ENCODE data around the gene TENM4.
"Not testable (repeated sequence)": the region's sequence is repeated elsewhere in the genome, so short reads cannot be mapped to it uniquely, and the experiment has no call there.

The TENM4 gene

DNA sequence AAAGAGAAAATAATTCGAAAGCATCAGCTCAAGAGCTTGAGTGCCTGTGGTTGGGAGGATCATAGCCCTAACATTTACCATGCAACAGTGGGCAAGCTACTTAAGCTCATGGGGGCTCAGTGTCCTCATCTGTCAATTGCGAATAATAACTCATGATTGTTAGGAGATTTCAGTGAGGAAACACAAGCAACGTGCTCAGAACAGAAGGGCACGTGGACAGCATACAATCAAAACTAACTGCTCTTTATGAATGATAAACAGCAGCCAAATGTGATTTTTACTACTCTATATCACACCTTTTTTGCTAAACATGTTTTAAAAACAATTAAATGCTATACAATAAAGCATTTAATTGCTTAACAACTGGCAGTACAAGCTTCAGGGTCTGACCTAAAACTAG, 556.1 kb downstream of the TENM4 start:
- no peaks in the 10 kb centered on the region for H3K36me3 ChIP-seq (ENCODE audit: control insufficient read depth, insufficient read depth, low read length)
- no peak overlapping the region for H3K4me3 ChIP-seq (ENCODE audit: low read depth, low read length)
- H3K9me3 ChIP-seq (ENCODE audit: control insufficient read depth, insufficient read depth, low read length), result no peaks in the 10 kb centered on the region
- H3K4me1 ChIP-seq (ENCODE audit: control insufficient read depth, insufficient read depth, low read length), result no peaks in the 10 kb centered on the region
- H3K9ac ChIP-seq (ENCODE audit: low read depth, low read length), result no peak overlapping the region
- H3K27me3 ChIP-seq (ENCODE audit: control insufficient read depth, insufficient read depth, low read length), result no peaks in the 10 kb centered on the region

DNA sequence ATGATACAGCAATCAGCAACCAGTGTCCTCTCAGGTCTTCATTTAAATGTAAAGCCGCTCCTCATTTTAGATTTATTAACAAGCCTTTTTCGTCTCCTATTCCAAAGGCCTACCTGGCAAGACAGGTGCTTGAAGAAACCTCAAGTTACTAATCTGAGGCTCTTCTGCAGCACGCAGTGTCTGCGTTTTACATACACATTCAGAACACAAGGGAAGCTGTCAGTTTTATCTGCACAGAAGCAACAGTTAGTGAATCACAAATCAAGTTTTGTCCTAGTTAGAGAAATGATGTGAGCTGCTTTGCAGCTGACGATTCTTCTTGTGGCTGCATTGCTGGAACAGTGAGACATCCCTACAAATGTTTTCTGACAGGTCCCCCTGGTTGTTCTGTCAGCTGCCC, 557.3 kb downstream of the TENM4 start:
- no peak overlapping the region for H3K9ac ChIP-seq (ENCODE audit: low read depth, low read length)
- no peaks in the 10 kb centered on the region for H3K36me3 ChIP-seq (ENCODE audit: control insufficient read depth, insufficient read depth, low read length)
- no peaks in the 10 kb centered on the region for H3K27me3 ChIP-seq (ENCODE audit: control insufficient read depth, insufficient read depth, low read length)

DNA sequence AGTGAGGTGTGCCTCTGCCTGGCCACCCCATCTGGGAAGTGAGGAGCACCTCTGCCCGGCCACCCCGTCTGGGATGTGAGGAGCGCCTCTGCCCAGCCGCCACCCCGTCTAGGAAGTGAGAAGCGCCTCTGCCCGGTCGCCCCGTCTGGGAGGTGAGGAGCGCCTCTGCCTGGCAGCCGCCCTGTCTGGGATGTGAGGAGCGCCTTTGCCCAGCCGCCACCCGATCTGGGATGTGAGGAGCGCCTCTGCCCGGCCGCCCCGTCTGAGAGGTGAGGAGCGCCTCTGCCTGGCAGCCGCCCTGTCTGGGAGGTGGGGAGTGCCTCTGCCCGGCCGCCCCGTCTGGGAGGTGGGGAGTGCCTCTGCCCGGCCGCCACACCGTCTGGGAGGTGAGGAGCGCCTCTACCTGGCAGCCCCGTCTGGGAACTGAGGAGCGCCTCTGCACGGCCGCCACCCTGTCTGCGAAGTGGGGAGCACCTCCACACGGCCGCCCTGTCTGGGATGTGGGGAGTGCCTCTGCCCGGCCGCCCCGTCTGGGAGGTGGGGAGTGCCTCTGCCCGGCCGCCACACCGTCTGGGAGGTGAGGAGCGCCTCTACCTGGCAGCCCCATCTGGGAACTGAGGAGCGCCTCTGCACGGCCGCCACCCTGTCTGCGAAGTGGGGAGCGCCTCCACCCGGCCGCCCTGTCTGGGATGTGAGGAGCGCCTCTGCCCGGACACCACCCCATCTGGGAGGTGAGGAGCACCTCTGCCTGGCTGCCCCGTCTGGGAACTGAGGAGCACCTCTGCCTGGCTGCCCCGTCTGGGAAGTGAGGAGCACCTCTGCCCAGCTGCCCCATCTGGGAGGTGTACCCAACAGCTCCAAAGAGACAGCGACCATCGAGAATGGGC, 561.5 kb downstream of the TENM4 start:
- peaks cover 10% of the 10 kb centered on the region for H3K9me3 ChIP-seq (ENCODE audit: control insufficient read depth, insufficient read depth, low read length)
- not testable (repeated sequence) for H3K4me3 ChIP-seq (ENCODE audit: low read depth, low read length); H3K4me1 ChIP-seq (ENCODE audit: control insufficient read depth, insufficient read depth, low read length); H3K9ac ChIP-seq (ENCODE audit: low read depth, low read length); H3K27me3 ChIP-seq (ENCODE audit: control insufficient read depth, insufficient read depth, low read length); H3K36me3 ChIP-seq (ENCODE audit: control insufficient read depth, insufficient read depth, low read length)

More for the DNA sequence above, 557.3 kb downstream of the TENM4 start:
- Histone ChIP-seq H3K9me3 (ENCODE audit: control insufficient read depth, insufficient read depth, low read length) (peaks cover 3% of the 10 kb centered on the region), H3K4me1 (ENCODE audit: control insufficient read depth, insufficient read depth, low read length) (no peaks in the 10 kb centered on the region), H3K4me3 (ENCODE audit: low read depth, low read length) (no peak overlapping the region)

DNA sequence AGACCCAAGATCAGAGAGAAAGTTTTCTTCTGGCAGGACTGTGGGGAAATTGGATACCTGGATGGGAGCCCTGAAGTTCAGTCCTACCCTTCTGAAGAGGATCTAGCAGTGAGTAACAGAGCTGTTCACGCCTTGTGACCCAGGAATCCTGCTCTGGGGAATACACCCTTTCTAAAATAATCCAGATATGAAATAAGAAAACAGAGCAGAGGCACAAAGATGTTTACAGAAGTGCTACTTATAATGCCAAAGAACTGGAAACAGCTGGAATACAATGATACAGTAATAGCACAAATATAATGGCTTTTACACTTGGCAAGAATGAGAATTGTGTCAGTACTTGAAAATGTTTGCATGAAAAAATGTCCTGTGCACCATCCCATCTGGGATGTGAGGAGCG, 562.2 kb downstream of the TENM4 start:
- Histone ChIP-seq H3K27me3 (ENCODE audit: control insufficient read depth, insufficient read depth, low read length) (no peaks in the 10 kb centered on the region), H3K9ac (ENCODE audit: low read depth, low read length) (no peak overlapping the region), H3K4me3 (ENCODE audit: low read depth, low read length) (no peak overlapping the region), H3K36me3 (ENCODE audit: control insufficient read depth, insufficient read depth, low read length) (no peaks in the 10 kb centered on the region), H3K4me1 (ENCODE audit: control insufficient read depth, insufficient read depth, low read length) (no peaks in the 10 kb centered on the region), H3K9me3 (ENCODE audit: control insufficient read depth, insufficient read depth, low read length) (peaks cover 10% of the 10 kb centered on the region)

DNA sequence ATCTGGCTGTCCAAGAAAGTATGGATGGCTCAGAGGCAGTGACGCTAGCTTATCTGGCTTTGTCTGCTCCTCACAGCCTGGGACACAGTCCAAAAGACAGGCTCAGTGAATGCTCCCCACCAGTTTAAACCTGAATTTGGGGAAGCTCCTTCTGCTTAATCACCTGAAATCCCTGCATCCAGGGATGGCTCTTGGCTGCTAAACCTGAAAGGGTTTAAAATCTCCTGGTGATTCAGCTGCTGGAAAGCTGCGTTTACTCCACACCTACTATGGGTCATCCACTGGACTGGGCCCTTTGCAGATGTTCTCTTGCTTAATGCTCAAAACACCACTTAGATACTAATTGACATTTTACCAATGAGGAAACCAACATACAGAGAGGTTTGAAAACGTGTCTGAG, 564.2 kb downstream of the TENM4 start:
- no peaks in the 10 kb centered on the region for H3K27me3 ChIP-seq (ENCODE audit: control insufficient read depth, insufficient read depth, low read length)
- no peak overlapping the region for H3K9ac ChIP-seq (ENCODE audit: low read depth, low read length)
- no peak overlapping the region for H3K4me3 ChIP-seq (ENCODE audit: low read depth, low read length)
- no peaks in the 10 kb centered on the region for H3K4me1 ChIP-seq (ENCODE audit: control insufficient read depth, insufficient read depth, low read length)
- H3K9me3 ChIP-seq (ENCODE audit: control insufficient read depth, insufficient read depth, low read length), result peaks cover 10% of the 10 kb centered on the region
- no peaks in the 10 kb centered on the region for H3K36me3 ChIP-seq (ENCODE audit: control insufficient read depth, insufficient read depth, low read length)

DNA sequence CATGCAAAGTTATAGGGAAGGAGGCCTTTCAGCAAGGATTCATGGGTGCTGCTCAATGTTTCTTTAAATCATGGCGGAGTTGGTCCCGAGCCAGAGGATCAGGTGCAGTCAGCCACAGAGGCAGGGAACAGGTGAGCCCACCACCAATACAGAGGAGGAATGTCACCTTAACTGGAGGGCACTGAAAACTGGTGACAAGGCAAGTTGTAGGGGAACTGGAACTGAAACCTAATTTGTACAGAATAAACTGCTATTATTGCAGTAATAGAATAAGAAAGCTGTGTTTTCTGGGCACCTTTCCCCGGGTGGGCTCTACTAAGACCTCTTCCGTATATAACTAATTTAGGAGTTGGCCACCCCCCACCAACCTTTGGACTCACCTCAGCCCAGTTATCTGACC, 570.2 kb downstream of the TENM4 start:
- H3K27me3 ChIP-seq (ENCODE audit: control insufficient read depth, insufficient read depth, low read length), result no peaks in the 10 kb centered on the region
- no peak overlapping the region for H3K9ac ChIP-seq (ENCODE audit: low read depth, low read length)
- peaks cover 16% of the 10 kb centered on the region for H3K4me1 ChIP-seq (ENCODE audit: control insufficient read depth, insufficient read depth, low read length)
- H3K9me3 ChIP-seq (ENCODE audit: control insufficient read depth, insufficient read depth, low read length), result no peaks in the 10 kb centered on the region
- H3K36me3 ChIP-seq (ENCODE audit: control insufficient read depth, insufficient read depth, low read length), result no peaks in the 10 kb centered on the region
- no peak overlapping the region for H3K4me3 ChIP-seq (ENCODE audit: low read depth, low read length)

DNA sequence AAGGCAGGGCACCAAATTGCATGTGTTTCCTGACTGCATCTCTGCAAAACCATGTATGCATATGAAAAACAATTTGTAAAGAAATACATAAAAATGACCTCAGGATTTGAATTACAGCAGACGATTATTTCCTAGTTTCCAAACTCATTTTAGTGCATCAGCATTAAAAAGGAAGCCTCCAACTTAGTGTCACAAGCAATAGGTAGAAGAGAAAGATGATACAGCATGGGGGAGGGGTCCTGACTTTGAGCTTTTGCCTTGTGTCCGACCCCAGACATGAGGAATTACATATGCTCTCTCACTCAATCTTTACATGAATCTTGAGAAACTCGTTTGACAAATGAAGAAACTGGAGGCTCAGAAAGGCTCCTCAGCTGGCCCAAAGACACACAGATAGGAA, 571.5 kb downstream of the TENM4 start:
- Histone ChIP-seq H3K9ac (ENCODE audit: low read depth, low read length) (no peak overlapping the region), H3K9me3 (ENCODE audit: control insufficient read depth, insufficient read depth, low read length) (no peaks in the 10 kb centered on the region), H3K27me3 (ENCODE audit: control insufficient read depth, insufficient read depth, low read length) (no peaks in the 10 kb centered on the region)

DNA sequence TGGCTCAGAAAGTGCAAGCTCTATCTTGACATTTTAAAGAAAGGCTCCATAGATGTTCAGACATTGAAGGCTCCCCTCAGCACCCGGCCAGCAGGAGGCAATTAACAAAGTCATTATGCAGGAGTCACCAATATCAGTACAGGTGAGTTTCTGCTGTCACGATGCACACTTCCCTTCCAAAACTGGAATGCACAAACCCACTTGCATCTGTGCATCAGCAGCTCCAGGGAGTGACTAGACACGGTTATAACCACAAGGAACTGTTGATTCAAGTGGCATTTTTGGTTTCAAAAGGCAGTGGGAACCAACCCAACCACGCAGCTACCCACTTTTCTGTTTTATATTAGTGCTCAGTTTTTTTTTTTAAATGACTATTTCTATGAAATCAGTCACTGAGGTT, 572.3 kb downstream of the TENM4 start:
- Histone ChIP-seq H3K4me1 (ENCODE audit: control insufficient read depth, insufficient read depth, low read length) (peaks cover 16% of the 10 kb centered on the region), H3K36me3 (ENCODE audit: control insufficient read depth, insufficient read depth, low read length) (no peaks in the 10 kb centered on the region)

More for the DNA sequence above, 571.5 kb downstream of the TENM4 start:
- Histone ChIP-seq H3K4me3 (ENCODE audit: low read depth, low read length) (no peak overlapping the region), H3K4me1 (ENCODE audit: control insufficient read depth, insufficient read depth, low read length) (peaks cover 16% of the 10 kb centered on the region), H3K36me3 (ENCODE audit: control insufficient read depth, insufficient read depth, low read length) (no peaks in the 10 kb centered on the region)

DNA sequence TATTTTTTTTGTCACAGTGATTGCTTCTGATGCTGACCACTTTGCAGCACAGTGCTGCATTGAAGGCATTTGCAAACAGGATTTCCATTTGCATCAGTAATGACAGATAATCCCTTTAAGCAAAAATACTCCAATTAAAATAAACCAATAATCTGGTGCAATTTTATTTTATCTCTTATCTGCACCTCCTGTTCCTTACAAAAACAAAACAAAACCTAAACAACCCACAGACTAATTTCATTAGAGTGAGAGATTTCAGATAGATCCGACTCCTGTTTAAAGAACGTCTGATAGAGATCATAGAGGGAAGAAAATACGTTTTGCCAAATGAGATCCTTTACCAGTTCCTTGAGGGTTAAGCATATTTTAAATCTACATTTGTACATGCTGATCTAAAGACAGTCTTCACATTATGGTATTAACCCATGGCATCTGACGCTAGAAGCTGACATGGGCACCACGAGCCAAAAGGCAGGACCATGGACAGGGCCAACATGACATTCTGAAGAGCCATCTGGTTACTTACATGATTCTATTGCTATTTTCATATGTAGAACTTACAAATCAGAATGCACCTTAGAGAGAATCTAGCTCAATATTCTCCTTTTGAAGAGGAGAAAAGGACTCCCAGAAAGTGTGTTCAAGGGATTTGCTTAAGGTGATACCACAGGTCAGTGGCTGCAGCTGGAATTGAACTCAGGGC, 580.0 kb downstream of the TENM4 start:
- Histone ChIP-seq H3K27me3 (ENCODE audit: control insufficient read depth, insufficient read depth, low read length) (no peaks in the 10 kb centered on the region), H3K9me3 (ENCODE audit: control insufficient read depth, insufficient read depth, low read length) (no peaks in the 10 kb centered on the region), H3K4me3 (ENCODE audit: low read depth, low read length) (no peak overlapping the region), H3K36me3 (ENCODE audit: control insufficient read depth, insufficient read depth, low read length) (no peaks in the 10 kb centered on the region), H3K4me1 (ENCODE audit: control insufficient read depth, insufficient read depth, low read length) (no peaks in the 10 kb centered on the region), H3K9ac (ENCODE audit: low read depth, low read length) (no peak overlapping the region)

More for the DNA sequence above, 572.3 kb downstream of the TENM4 start:
- Histone ChIP-seq H3K27me3 (ENCODE audit: control insufficient read depth, insufficient read depth, low read length) (no peaks in the 10 kb centered on the region), H3K4me3 (ENCODE audit: low read depth, low read length) (no peak overlapping the region), H3K9ac (ENCODE audit: low read depth, low read length) (no peak overlapping the region), H3K9me3 (ENCODE audit: control insufficient read depth, insufficient read depth, low read length) (no peaks in the 10 kb centered on the region)

DNA sequence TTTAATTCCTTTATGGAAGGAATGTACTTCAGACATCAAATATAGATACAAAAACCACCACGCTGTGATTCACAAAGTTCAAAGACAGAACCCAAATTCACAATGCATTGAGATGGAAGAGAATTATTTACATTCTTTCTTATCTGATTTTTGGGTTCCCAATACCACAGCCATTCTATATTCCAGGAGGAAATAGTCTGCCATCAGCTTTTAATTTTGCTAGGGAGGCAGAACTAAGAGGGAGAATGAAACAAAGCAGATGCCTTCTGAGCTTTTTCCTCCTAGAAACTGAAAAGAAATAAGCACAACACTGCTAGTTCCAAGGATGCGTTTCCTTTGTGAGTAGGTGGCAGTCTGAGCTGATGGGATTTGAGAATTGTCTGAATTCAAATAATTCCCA, 583.1 kb downstream of the TENM4 start:
- no peaks in the 10 kb centered on the region for H3K9me3 ChIP-seq (ENCODE audit: control insufficient read depth, insufficient read depth, low read length)
- no peak overlapping the region for H3K9ac ChIP-seq (ENCODE audit: low read depth, low read length)
- no peaks in the 10 kb centered on the region for H3K4me1 ChIP-seq (ENCODE audit: control insufficient read depth, insufficient read depth, low read length)
- H3K4me3 ChIP-seq (ENCODE audit: low read depth, low read length), result no peak overlapping the region
- H3K27me3 ChIP-seq (ENCODE audit: control insufficient read depth, insufficient read depth, low read length), result no peaks in the 10 kb centered on the region
- H3K36me3 ChIP-seq (ENCODE audit: control insufficient read depth, insufficient read depth, low read length), result no peaks in the 10 kb centered on the region

DNA sequence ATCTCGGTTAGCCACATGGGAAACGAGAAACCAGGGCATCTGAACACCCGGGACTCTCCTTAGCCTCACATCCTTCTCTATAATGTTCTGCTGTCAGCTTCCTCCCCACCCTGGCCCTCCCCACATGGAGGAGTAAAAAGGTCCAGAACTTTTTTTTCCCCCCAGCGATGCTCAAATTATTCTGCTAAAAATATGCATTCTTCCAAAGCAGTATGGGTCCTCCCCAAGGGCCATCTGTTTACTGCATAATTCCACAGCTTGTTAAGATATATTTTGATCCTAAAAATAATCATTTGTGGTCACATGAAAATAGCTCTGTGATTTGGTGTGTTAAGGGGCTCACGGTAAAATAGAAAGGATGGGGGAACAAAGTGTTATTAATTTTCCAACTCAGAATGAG, 584.6 kb downstream of the TENM4 start:
- Histone ChIP-seq H3K9ac (ENCODE audit: low read depth, low read length) (no peak overlapping the region), H3K27me3 (ENCODE audit: control insufficient read depth, insufficient read depth, low read length) (no peaks in the 10 kb centered on the region), H3K9me3 (ENCODE audit: control insufficient read depth, insufficient read depth, low read length) (no peaks in the 10 kb centered on the region), H3K36me3 (ENCODE audit: control insufficient read depth, insufficient read depth, low read length) (no peaks in the 10 kb centered on the region), H3K4me1 (ENCODE audit: control insufficient read depth, insufficient read depth, low read length) (no peaks in the 10 kb centered on the region), H3K4me3 (ENCODE audit: low read depth, low read length) (no peak overlapping the region)

DNA sequence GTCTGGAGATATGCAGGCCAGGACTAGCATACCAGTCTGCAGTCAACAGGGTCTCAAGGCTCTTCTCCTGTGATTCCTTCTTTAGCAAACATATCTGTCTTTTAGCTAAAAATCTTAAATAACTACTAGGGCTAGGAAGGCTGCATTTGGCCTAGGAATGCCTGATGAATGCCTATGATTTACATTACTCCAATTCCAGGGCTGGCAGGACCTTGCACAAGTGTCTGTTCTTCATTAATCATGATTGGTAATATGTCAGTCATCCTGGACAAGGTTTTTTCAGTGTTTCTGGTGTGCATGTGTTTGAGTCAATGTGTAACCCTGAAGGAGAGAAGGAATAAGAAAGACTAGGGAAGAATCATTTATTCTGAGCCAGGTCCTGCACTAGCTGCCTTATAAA, 585.7 kb downstream of the TENM4 start:
- Histone ChIP-seq H3K4me3 (ENCODE audit: low read depth, low read length) (no peak overlapping the region), H3K9ac (ENCODE audit: low read depth, low read length) (no peak overlapping the region), H3K36me3 (ENCODE audit: control insufficient read depth, insufficient read depth, low read length) (no peaks in the 10 kb centered on the region), H3K27me3 (ENCODE audit: control insufficient read depth, insufficient read depth, low read length) (no peaks in the 10 kb centered on the region), H3K9me3 (ENCODE audit: control insufficient read depth, insufficient read depth, low read length) (no peaks in the 10 kb centered on the region), H3K4me1 (ENCODE audit: control insufficient read depth, insufficient read depth, low read length) (no peaks in the 10 kb centered on the region)

All from iPS-15b (cell line).